SU-DHL-6 (cell line): Measurements from ENCODE around the gene GOLPH3L.
A peak's percentile ranks its signal among the peaks of the same experiment; 100 is the strongest.

Experiments used
- H2AFZ ChIP-seq: fragments of 200-600 bp; sonication (generic); 2 replicates; pipeline ENCODE4 v1.6.1; 2014; ENCODE audit warnings: low read depth, mild to moderate bottlenecking, moderate library complexity, mixed read lengths, antibody characterized with exemption, low read length; ENCODE audit not compliant: severe bottlenecking
- H3F3A ChIP-seq: fragments of 200-600 bp; shearing (Covaris generic); 2 replicates; pipeline ENCODE4 v1.6.0; 2016; ENCODE audit warnings: antibody characterized with exemption, mild to moderate bottlenecking; ENCODE audit not compliant: insufficient read depth
- H3K27ac ChIP-seq: fragments of 200-600 bp; sonication (generic); 2 replicates; pipeline ENCODE4 v1.5.1; 2016; ENCODE audit warnings: low read depth, mild to moderate bottlenecking, low read length, moderate library complexity, mixed read lengths
- H3K27me3 ChIP-seq: fragments of 200-600 bp; sonication (generic), shearing (Covaris generic); 2 replicates; pipeline ENCODE4 v1.6.0; 2014; ENCODE audit warnings: mild to moderate bottlenecking, low read length
- H3K36me3 ChIP-seq: fragments of 200-600 bp; sonication (generic); 2 replicates; pipeline ENCODE4 v1.6.1; 2014; ENCODE audit warnings: mild to moderate bottlenecking, low read length, mixed read lengths
- H3K4me2 ChIP-seq: fragments of 300-600, 200-600 bp; shearing (Covaris generic), sonication (generic); 2 replicates; pipeline ENCODE4 v1.6.0; 2014; ENCODE audit warnings: low read length, low read depth, mild to moderate bottlenecking; ENCODE audit not compliant: poor library complexity, severe bottlenecking
- H3K4me3 ChIP-seq: fragments of 200-600 bp; sonication (generic); 2 replicates; pipeline ENCODE4 v1.5.1; 2014; ENCODE audit warnings: antibody characterized with exemption, low read length, mild to moderate bottlenecking, mixed read lengths; ENCODE audit not compliant: insufficient read depth, poor library complexity, severe bottlenecking
- H3K79me2 ChIP-seq: fragments of 200-600 bp; sonication (generic); 2 replicates; pipeline ENCODE4 v1.6.1; 2014; ENCODE audit warnings: mild to moderate bottlenecking, low read length, moderate library complexity; ENCODE audit not compliant: insufficient read depth
- H3K9ac ChIP-seq: fragments of 200-600 bp; sonication (generic); 2 replicates; pipeline ENCODE4 v1.7.0; 2014; ENCODE audit warnings: mild to moderate bottlenecking, low read length
- H3K9me2 ChIP-seq: fragments of 200-600 bp; sonication (generic); replicated peaks from 2 replicates; pipeline ENCODE4 v1.6.1; 2014; ENCODE audit warnings: low read length; ENCODE audit not compliant: insufficient read depth
- H3K9me3 ChIP-seq: fragments of 200-600 bp; sonication (generic); 2 replicates; pipeline ENCODE4 v1.6.1; 2014; ENCODE audit warnings: low read length, mixed read lengths; ENCODE audit not compliant: insufficient read depth
- H4K20me1 ChIP-seq: fragments of 200-600 bp; sonication (generic); 2 replicates; pipeline ENCODE4 v1.6.1; 2014; ENCODE audit warnings: low read depth, mild to moderate bottlenecking, antibody characterized with exemption, low read length, moderate library complexity, mixed read lengths
- CTCF ChIP-seq: fragments of 200-600 bp; sonication (generic); IDR thresholded peaks from one replicate; pipeline ENCODE4 v1.5.1; 2017; ENCODE audit warnings: antibody characterized with exemption, mild to moderate bottlenecking, low read length, moderate library complexity; ENCODE audit not compliant: insufficient read depth, poor library complexity, severe bottlenecking
- EZH2phosphoT487 ChIP-seq: fragments of 200-600 bp; sonication (generic), shearing (Covaris generic); conservative IDR thresholded peaks from 2 replicates; pipeline ENCODE4 v1.6.1; 2018; ENCODE audit warnings: mild to moderate bottlenecking, antibody characterized with exemption, low read length, moderate library complexity, mixed read lengths

The GOLPH3L gene

GRCh38 chr1:150708595-150708994 is 11.6 kb upstream of the GOLPH3L start:
- H3K27ac ChIP-seq, result no peak overlapping the region
- no peaks in the 10 kb centered on the region for H4K20me1 ChIP-seq
- no peaks in the 10 kb centered on the region for H3K79me2 ChIP-seq
- no peaks in the 10 kb centered on the region for H3K27me3 ChIP-seq
- H3K9me3 ChIP-seq, result no peaks in the 10 kb centered on the region
- H3F3A ChIP-seq, result no peaks in the 10 kb centered on the region
- H3K9ac ChIP-seq, result no peak overlapping the region
- H3K36me3 ChIP-seq, result no peaks in the 10 kb centered on the region
- TF ChIP-seq CTCF (no peak), EZH2phosphoT487 (no peak)
- H3K4me2 ChIP-seq, result no peak overlapping the region
- no peaks in the 10 kb centered on the region for H3K9me2 ChIP-seq
- no peak overlapping the region for H3K4me3 ChIP-seq
- no peak overlapping the region for H2AFZ ChIP-seq

GRCh38 chr1:150706091-150706490 is 9.1 kb upstream of the GOLPH3L start:
- H3K4me2 ChIP-seq, result no peak overlapping the region
- H3F3A ChIP-seq, result no peaks in the 10 kb centered on the region
- H3K27me3 ChIP-seq, result no peaks in the 10 kb centered on the region
- H3K27ac ChIP-seq, result no peak overlapping the region
- no peak for TF ChIP-seq CTCF
- TF ChIP-seq EZH2phosphoT487, result no peak
- no peak overlapping the region for H2AFZ ChIP-seq
- no peaks in the 10 kb centered on the region for H3K9me2 ChIP-seq
- H3K9me3 ChIP-seq, result no peaks in the 10 kb centered on the region
- no peak overlapping the region for H3K9ac ChIP-seq
- no peaks in the 10 kb centered on the region for H3K79me2 ChIP-seq
- H3K4me3 ChIP-seq, result no peak overlapping the region
- no peaks in the 10 kb centered on the region for H3K36me3 ChIP-seq
- no peaks in the 10 kb centered on the region for H4K20me1 ChIP-seq

GRCh38 chr1:150703427-150703826 is 6.5 kb upstream of the GOLPH3L start:
- Histone ChIP-seq H4K20me1 (no peaks in the 10 kb centered on the region), H3K4me2 (no peak overlapping the region), H3K27ac (no peak overlapping the region), H3F3A (peaks cover 6% of the 10 kb centered on the region), H3K9me3 (no peaks in the 10 kb centered on the region), H2AFZ (no peak overlapping the region), H3K9ac (no peak overlapping the region), H3K4me3 (no peak overlapping the region), H3K36me3 (no peaks in the 10 kb centered on the region), H3K9me2 (no peaks in the 10 kb centered on the region), H3K27me3 (no peaks in the 10 kb centered on the region), H3K79me2 (no peaks in the 10 kb centered on the region)
- no peak for TF ChIP-seq CTCF

- Histone ChIP-seq H3K9me2 (no peaks in the 10 kb centered on the region), H3K9me3 (no peaks in the 10 kb centered on the region), H2AFZ (peak overlapping the region; percentile 87), H3K79me2 (peaks cover 8% of the 10 kb centered on the region), H3K36me3 (peaks cover 24% of the 10 kb centered on the region), H3K4me3 (peak overlapping the region; percentile 99), H3K27me3 (no peaks in the 10 kb centered on the region), H3K9ac (peak overlapping the region; percentile 64), H3F3A (peaks cover 34% of the 10 kb centered on the region), H3K27ac (peak overlapping the region; percentile 54), H3K4me2 (peak overlapping the region; percentile 96), H4K20me1 (no peaks in the 10 kb centered on the region)
- TF ChIP-seq CTCF, result no peak
- TF ChIP-seq EZH2phosphoT487, result no peak
Measured at GRCh38 chr1:150696590-150696989, 364 bp downstream of the GOLPH3L start.
